OCI-LY3 (cell line): ENCODE results near the gene SPDL1.

Experiments used
- EZH2phosphoT487 ChIP-seq: fragments of 200-600 bp; shearing (Covaris generic); IDR thresholded peaks from 2 replicates; pipeline ENCODE4 v1.6.1; 2018; ENCODE audit warnings: antibody characterized with exemption, mixed run types, low read depth
- TF ChIP-seq, protein P1 (sequence below): fragments of 200-600, 300-600 bp; sonication (generic); IDR thresholded peaks from 2 replicates; pipeline ENCODE4 v1.5.1; 2014; ENCODE audit warnings: antibody characterized with exemption, low read length, low read depth

DNA sequence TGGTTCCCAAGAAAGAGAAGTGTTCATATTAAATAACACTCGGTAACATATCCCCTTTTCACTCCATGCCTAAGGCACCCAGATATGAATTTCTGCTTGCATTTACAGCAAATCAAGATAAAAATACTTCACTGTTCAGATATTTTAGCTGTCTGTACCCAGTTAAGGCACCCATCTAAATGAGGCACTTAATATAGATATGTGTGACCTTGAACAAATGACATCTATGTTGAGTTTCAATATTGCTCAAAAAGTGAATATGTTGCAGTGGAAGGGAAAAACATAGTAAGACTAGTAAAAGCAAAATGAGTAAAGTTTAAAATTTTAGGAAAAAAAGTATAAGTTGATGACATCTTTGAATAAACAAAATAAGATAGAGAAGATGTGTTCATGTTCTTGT lies 32.4 kb upstream of the SPDL1 start:
- no peak for TF ChIP-seq EZH2phosphoT487
- TF ChIP-seq, protein P1, sequence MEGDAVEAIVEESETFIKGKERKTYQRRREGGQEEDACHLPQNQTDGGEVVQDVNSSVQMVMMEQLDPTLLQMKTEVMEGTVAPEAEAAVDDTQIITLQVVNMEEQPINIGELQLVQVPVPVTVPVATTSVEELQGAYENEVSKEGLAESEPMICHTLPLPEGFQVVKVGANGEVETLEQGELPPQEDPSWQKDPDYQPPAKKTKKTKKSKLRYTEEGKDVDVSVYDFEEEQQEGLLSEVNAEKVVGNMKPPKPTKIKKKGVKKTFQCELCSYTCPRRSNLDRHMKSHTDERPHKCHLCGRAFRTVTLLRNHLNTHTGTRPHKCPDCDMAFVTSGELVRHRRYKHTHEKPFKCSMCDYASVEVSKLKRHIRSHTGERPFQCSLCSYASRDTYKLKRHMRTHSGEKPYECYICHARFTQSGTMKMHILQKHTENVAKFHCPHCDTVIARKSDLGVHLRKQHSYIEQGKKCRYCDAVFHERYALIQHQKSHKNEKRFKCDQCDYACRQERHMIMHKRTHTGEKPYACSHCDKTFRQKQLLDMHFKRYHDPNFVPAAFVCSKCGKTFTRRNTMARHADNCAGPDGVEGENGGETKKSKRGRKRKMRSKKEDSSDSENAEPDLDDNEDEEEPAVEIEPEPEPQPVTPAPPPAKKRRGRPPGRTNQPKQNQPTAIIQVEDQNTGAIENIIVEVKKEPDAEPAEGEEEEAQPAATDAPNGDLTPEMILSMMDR, result no peak
